ENCODE measurements around the gene HECW1. TPM values are rescaled to one million over a fixed set of nuclear protein-coding genes. Genes with fewer than 3 reads are reported as not detected.

The HECW1 gene
- total RNA-seq, 3 donors from 2014 or later, result 0.48 to 1.9 (median 0.66) TPM

- no peak for TF ChIP-seq POLR2AphosphoS5 (IDR thresholded peaks at IDR 0.05)
- no peak for TF ChIP-seq POLR2A (IDR thresholded peaks at IDR 0.05)
- TF ChIP-seq, protein P1, sequence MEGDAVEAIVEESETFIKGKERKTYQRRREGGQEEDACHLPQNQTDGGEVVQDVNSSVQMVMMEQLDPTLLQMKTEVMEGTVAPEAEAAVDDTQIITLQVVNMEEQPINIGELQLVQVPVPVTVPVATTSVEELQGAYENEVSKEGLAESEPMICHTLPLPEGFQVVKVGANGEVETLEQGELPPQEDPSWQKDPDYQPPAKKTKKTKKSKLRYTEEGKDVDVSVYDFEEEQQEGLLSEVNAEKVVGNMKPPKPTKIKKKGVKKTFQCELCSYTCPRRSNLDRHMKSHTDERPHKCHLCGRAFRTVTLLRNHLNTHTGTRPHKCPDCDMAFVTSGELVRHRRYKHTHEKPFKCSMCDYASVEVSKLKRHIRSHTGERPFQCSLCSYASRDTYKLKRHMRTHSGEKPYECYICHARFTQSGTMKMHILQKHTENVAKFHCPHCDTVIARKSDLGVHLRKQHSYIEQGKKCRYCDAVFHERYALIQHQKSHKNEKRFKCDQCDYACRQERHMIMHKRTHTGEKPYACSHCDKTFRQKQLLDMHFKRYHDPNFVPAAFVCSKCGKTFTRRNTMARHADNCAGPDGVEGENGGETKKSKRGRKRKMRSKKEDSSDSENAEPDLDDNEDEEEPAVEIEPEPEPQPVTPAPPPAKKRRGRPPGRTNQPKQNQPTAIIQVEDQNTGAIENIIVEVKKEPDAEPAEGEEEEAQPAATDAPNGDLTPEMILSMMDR (IDR thresholded peaks at IDR 0.05), result no peak
- no peaks in the 10 kb centered on the region for H3K4me1 ChIP-seq
- H3K27me3 ChIP-seq, result no peaks in the 10 kb centered on the region
- no peaks in the 10 kb centered on the region for H3K9me3 ChIP-seq
- H3K36me3 ChIP-seq, result no peaks in the 10 kb centered on the region
- no peak overlapping the region for H3K27ac ChIP-seq
- no peak overlapping the region for H3K4me3 ChIP-seq
- no peak for DNase-seq (ENCODE audit: low spot score in 2 of 2)
- intact Hi-C loops (cut with DNase I; ENCODE audit: low total_unique reads), result no loop called here
Measured at GRCh38 chr7:43559946-43560335, 447.5 kb downstream of the HECW1 start.

GRCh38 chr7:43560742-43561330, 448.4 kb downstream of the HECW1 start:
- Histone ChIP-seq H3K36me3 (no peaks in the 10 kb centered on the region), H3K9me3 (no peaks in the 10 kb centered on the region), H3K4me1 (no peaks in the 10 kb centered on the region), H3K4me3 (no peak overlapping the region), H3K27ac (no peak overlapping the region), H3K27me3 (no peaks in the 10 kb centered on the region)
- TF ChIP-seq POLR2A (IDR thresholded peaks at IDR 0.05) (no peak), POLR2AphosphoS5 (IDR thresholded peaks at IDR 0.05) (no peak)
- TF ChIP-seq, protein P1 (IDR thresholded peaks at IDR 0.05), result no peak
- DNase-seq (ENCODE audit: low spot score in 2 of 2), result no peak
- intact Hi-C loops (cut with DNase I; ENCODE audit: low total_unique reads), result no loop called here

GRCh38 chr7:43562383-43562782, 449.9 kb downstream of the HECW1 start:
- H3K9me3 ChIP-seq, result no peaks in the 10 kb centered on the region
- no peak for DNase-seq (ENCODE audit: low spot score in 2 of 2)

DNA sequence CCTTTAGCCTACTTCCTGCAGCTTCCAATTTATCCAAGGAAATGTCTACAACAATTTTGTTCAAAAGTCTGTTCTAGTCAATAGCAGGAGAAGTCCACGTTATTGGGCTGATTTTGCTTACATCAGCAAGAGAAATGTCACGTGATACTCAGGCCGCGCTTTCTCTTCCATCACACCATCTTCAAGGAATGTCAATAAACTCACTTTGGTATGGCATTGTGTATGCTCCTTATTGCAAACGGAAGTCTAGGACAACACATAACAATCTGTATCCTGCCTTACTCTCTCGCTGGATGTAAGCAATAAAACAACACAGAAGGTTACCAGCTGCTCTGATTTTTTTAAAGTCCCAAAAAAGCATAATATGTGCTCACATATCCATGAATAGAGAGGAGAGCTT, 453.3 kb downstream of the HECW1 start:
- Histone ChIP-seq H3K27ac (no peak overlapping the region), H3K36me3 (no peaks in the 10 kb centered on the region), H3K9me3 (no peaks in the 10 kb centered on the region), H3K27me3 (no peaks in the 10 kb centered on the region), H3K4me1 (no peaks in the 10 kb centered on the region), H3K4me3 (no peak overlapping the region)
- intact Hi-C loops (cut with DNase I; ENCODE audit: low total_unique reads), result no loop called here
- no peak for DNase-seq (ENCODE audit: low spot score in 2 of 2)
- TF ChIP-seq, protein P1 (IDR thresholded peaks at IDR 0.05), result no peak
- TF ChIP-seq POLR2AphosphoS5 (IDR thresholded peaks at IDR 0.05) (no peak), POLR2A (IDR thresholded peaks at IDR 0.05) (no peak)

More at GRCh38 chr7:43562383-43562782, 449.9 kb downstream of the HECW1 start:
- no peak overlapping the region for H3K27ac ChIP-seq
- H3K4me3 ChIP-seq, result no peak overlapping the region
- no peaks in the 10 kb centered on the region for H3K27me3 ChIP-seq
- no peaks in the 10 kb centered on the region for H3K36me3 ChIP-seq
- intact Hi-C loops (cut with DNase I; ENCODE audit: low total_unique reads), result no loop called here
- H3K4me1 ChIP-seq, result no peaks in the 10 kb centered on the region
- TF ChIP-seq POLR2A (IDR thresholded peaks at IDR 0.05), result no peak
- TF ChIP-seq POLR2AphosphoS5 (IDR thresholded peaks at IDR 0.05), result no peak
- TF ChIP-seq, protein P1 (IDR thresholded peaks at IDR 0.05), result no peak

DNA sequence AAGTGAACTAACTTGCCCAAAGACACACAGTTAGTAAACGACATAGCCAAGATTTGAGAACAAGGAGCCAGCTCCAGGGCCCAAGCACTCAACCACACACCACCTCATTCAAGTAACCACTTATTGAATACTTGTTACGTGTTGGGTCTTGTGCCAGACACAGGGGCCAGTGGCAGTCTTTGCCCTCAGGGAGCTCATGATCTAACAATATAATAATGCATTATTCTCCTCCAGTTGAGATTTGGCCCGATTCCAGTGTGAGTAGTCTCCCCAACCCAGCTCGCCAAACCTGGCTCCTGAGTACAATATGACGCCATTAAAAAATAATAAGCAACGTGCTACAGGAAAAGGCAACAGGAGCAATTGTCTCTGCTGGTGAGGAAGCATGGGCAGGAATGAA, 456.1 kb downstream of the HECW1 start:
- no peaks in the 10 kb centered on the region for H3K9me3 ChIP-seq
- TF ChIP-seq POLR2AphosphoS5 (IDR thresholded peaks at IDR 0.05), result peak in 1 of 3 donors; percentile 58
- no peak for TF ChIP-seq POLR2A (IDR thresholded peaks at IDR 0.05)
- intact Hi-C loops (cut with DNase I; ENCODE audit: low total_unique reads), result no loop called here
- no peak overlapping the region for H3K4me3 ChIP-seq
- peak overlapping the region; percentile 21 to 73 for H3K27ac ChIP-seq
- DNase-seq (ENCODE audit: low spot score in 2 of 2), result peak in 1 of 2 donors; percentile 94
- no peaks in the 10 kb centered on the region for H3K4me1 ChIP-seq
- no peaks in the 10 kb centered on the region for H3K36me3 ChIP-seq
- H3K27me3 ChIP-seq, result no peaks in the 10 kb centered on the region

Data from breast epithelium (tissue), 4 donors.